ENCODE measurements around the gene PRAME. TPM values are rescaled to one million over a fixed set of nuclear protein-coding genes. Genes with fewer than 3 reads are reported as not detected.

Gene PRAME
- total and polyA plus RNA-seq, 2 experiments from 2014 or later: not detected

- H3K4me3 ChIP-seq: no peak overlapping the region
- Mint-ChIP-seq H3K27ac (no peak overlapping the region), H3K36me3 (ENCODE audit: low read depth) (no peaks in the 10 kb centered on the region; the same call in 2 of the 3 replicates), H3K4me1 (no peaks in the 10 kb centered on the region), H3K27me3 (ENCODE audit: insufficient read depth, low read depth, poor library complexity) (peaks cover 76% of the 10 kb centered on the region), H3K9me3 (no peaks in the 10 kb centered on the region; the same call in 2 of the 3 replicates), H3K4me3 (no peak overlapping the region)
- TF ChIP-seq EZH2phosphoT487 (IDR thresholded peaks at IDR 0.05; ENCODE audit: unreplicated experiment): no peak
- no peak for ATAC-seq
- no peak overlapping the region for H3K4me2 ChIP-seq
- H3K27ac ChIP-seq (ENCODE audit: low read depth): no peak overlapping the region
- no peaks in the 10 kb centered on the region for H3F3A ChIP-seq (replicated peaks; ENCODE audit: low read depth)
- no peaks in the 10 kb centered on the region for H3K79me2 ChIP-seq (replicated peaks; ENCODE audit: insufficient read depth)
- no peaks in the 10 kb centered on the region for H3K36me3 ChIP-seq (ENCODE audit: insufficient read depth)
- H3K4me1 ChIP-seq (ENCODE audit: insufficient read depth): no peaks in the 10 kb centered on the region
- DNase-seq (ENCODE audit: low spot score): no peak
- no peaks in the 10 kb centered on the region for H3K9me2 ChIP-seq (ENCODE audit: insufficient read depth)
- H4K20me1 ChIP-seq (replicated peaks; ENCODE audit: insufficient read depth): no peaks in the 10 kb centered on the region; the same call in 1 of the 2 replicates
- no peak overlapping the region for H2AFZ ChIP-seq
- H3K27me3 ChIP-seq (ENCODE audit: insufficient read depth): peaks cover 99% of the 10 kb centered on the region
These were observed 11.8 kb downstream of the PRAME start for GRCh38 chr22:22547226-22547625.

- Mint-ChIP-seq H3K4me3 (no peak overlapping the region), H3K27ac (no peak overlapping the region), H3K9me3 (peaks cover 1% of the 10 kb centered on the region; the same call in 1 of the 3 replicates), H3K27me3 (ENCODE audit: insufficient read depth, low read depth, poor library complexity) (peaks cover 84% of the 10 kb centered on the region), H3K36me3 (ENCODE audit: low read depth) (no peaks in the 10 kb centered on the region; the same call in 2 of the 3 replicates), H3K4me1 (no peaks in the 10 kb centered on the region)
- ATAC-seq: no peak
- no peak for DNase-seq (ENCODE audit: low spot score)
- H3K4me2 ChIP-seq: no peak overlapping the region
- no peaks in the 10 kb centered on the region for H3K79me2 ChIP-seq (replicated peaks; ENCODE audit: insufficient read depth)
- no peak overlapping the region for H3K27ac ChIP-seq (ENCODE audit: low read depth)
- H3F3A ChIP-seq (replicated peaks; ENCODE audit: low read depth): no peaks in the 10 kb centered on the region
- no peaks in the 10 kb centered on the region; the same call in 1 of the 2 replicates for H4K20me1 ChIP-seq (replicated peaks; ENCODE audit: insufficient read depth)
- no peak overlapping the region for H2AFZ ChIP-seq
- no peaks in the 10 kb centered on the region for H3K9me2 ChIP-seq (ENCODE audit: insufficient read depth)
- H3K4me3 ChIP-seq: no peak overlapping the region
- H3K36me3 ChIP-seq (ENCODE audit: insufficient read depth): no peaks in the 10 kb centered on the region
- no peaks in the 10 kb centered on the region for H3K4me1 ChIP-seq (ENCODE audit: insufficient read depth)
- peaks cover 99% of the 10 kb centered on the region for H3K27me3 ChIP-seq (ENCODE audit: insufficient read depth)
- no peak for TF ChIP-seq EZH2phosphoT487 (IDR thresholded peaks at IDR 0.05; ENCODE audit: unreplicated experiment)
- TF ChIP-seq REST (IDR thresholded peaks at IDR 0.05; ENCODE audit: unreplicated experiment): no peak
- no peak for TF ChIP-seq EZH2 (IDR thresholded peaks at IDR 0.05; ENCODE audit: low read depth, unreplicated experiment)
- TF ChIP-seq CTCF (conservative IDR thresholded peaks at IDR 0.05; ENCODE audit: low read depth in 2 of 2): no peak
- TF ChIP-seq JUNB (IDR thresholded peaks at IDR 0.05; ENCODE audit: unreplicated experiment): no peak
- no peak for TF ChIP-seq STAT1 (IDR thresholded peaks at IDR 0.05; ENCODE audit: unreplicated experiment)
- no peak for TF ChIP-seq ZNF462 (CRISPR knock-in tag; IDR thresholded peaks at IDR 0.05)
- TF ChIP-seq ZNF331 (CRISPR knock-in tag; IDR thresholded peaks at IDR 0.05; ENCODE audit: low read depth): no peak
- no peak for TF ChIP-seq NANOG (IDR thresholded peaks at IDR 0.05; ENCODE audit: borderline replicate concordance)
- no peak for TF ChIP-seq POLR2AphosphoS5 (IDR thresholded peaks at IDR 0.05; ENCODE audit: low read depth)
These were observed 12.6 kb downstream of the PRAME start for GRCh38 chr22:22546490-22546889.
